ENCODE measurements around the gene SFRP2.

- TF ChIP-seq EZH2 (IDR thresholded peaks at IDR 0.05) (no peak), POLR2AphosphoS5 (IDR thresholded peaks at IDR 0.05; ENCODE audit: borderline replicate concordance, low read depth, low read length) (no peak)
Measured at GRCh38 chr4:153785910-153786721, 2.8 kb downstream of the SFRP2 start.

Data from SK-N-MC (cell line).